Nucleus accumbens (tissue), 56 donors: ENCODE measurements around the gene POU4F3.

ENCODE experiments used
- DNase-seq, 56 donors: peaks; one replicate each; lab custom pipeline; 2025; lab: John Stamatoyannopoulos, UW

Gene POU4F3

DNA sequence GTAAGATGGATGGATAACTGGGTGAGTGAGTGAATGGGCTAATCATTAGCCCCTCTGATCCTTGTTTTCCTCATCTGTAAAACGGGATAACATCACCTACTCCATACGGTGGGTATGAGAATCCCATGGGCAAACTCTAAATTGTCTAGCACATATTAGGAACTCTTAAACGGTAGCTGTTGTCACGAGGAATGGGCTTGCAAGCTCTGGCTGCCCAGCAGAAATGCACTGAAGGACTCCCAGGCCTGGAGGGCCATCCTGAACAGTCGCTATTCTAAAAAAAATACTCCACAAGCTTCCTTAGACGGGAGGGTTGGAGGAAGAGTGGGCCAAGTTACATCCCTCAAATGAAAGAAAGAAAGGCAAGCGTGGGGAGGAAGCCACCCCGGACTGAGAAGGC lies 711 bp upstream of the POU4F3 start:
- DNase-seq: no peak

GRCh38 chr5:146339715-146340259 lies 1.1 kb downstream of the POU4F3 start:
- DNase-seq: no peak

GRCh38 chr5:146340260-146341081 lies 1.8 kb downstream of the POU4F3 start:
- DNase-seq: peak in 13 of 56 donors; percentile 0 to 37 (median 4)

GRCh38 chr5:146341854-146342253 lies 3.2 kb downstream of the POU4F3 start:
- DNase-seq: no peak

GRCh38 chr5:146342519-146342881 lies 3.9 kb downstream of the POU4F3 start:
- DNase-seq: no peak

GRCh38 chr5:146342882-146343865 lies 4.5 kb downstream of the POU4F3 start:
- DNase-seq: no peak

DNA sequence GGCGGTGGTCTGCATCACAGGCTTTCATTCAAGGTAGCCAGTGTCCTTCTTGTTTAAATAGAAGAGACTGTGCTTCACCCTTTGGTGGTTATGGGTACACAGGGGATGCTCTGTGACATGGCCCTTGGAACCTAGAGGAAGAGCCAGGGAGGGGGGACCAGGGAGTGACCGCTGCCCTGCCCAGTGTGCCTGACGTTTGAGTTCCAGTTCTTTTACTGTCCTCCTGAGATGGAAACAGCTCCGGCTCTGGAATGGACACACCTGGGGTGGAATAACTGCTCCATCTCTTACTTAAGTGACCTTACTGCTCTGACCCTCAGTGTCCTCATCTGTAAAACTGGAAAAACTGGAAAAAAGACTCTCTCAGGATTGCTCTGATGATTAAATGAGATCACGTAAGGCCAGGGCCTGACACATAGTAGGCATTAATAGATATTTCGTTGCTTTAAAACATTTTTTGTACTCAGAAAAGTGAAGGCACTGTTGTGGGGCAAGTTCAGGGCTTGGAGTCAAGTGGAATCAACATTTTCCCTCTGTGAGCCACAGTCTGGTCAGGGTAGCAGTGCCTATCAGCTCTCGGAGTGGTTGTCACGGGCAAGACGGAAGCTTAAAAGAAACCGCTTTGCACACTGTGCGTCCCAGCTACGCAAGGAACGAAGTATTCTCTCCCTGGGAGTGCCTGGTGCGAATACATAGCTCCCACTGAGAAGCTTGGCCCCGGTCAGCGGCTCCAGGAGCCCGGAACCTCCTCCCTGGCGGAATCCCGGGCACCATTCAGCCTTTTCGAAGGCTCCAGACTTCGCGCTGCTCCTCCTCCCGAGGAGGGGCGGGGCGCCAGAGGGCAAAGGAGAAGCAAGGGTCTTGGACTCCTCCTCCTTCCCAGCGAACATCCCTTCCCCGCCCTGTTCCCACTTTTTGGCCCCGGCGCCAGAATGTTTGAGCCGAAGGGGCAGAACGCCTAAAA lies 5.8 kb downstream of the POU4F3 start:
- no peak for DNase-seq

GRCh38 chr5:146345240-146345577 lies 6.6 kb downstream of the POU4F3 start:
- no peak for DNase-seq

- DNase-seq: no peak
Measured at GRCh38 chr5:146345578-146346366, 7.1 kb downstream of the POU4F3 start.

- no peak for DNase-seq
Measured at GRCh38 chr5:146357126-146357525, 18.5 kb downstream of the POU4F3 start.

DNA sequence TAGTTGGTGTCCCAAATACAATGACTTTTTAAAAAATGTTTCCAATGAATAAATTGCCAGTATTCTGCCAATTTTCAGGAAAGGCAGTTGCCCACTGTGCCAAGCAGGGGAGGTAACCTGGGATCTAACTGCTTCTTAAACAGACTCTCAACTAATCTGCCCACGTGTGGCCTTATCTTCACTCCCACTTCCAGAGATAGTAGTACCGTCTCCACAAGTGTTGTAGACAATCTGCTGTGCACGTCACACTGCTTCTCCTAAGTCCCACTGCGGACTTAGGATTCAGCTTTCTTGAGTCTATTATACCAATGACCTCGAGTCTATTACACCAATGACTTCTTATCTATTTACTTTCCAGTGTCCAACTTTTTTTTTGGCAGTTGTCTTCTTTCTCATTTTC lies 21.2 kb downstream of the POU4F3 start:
- no peak for DNase-seq

DNA sequence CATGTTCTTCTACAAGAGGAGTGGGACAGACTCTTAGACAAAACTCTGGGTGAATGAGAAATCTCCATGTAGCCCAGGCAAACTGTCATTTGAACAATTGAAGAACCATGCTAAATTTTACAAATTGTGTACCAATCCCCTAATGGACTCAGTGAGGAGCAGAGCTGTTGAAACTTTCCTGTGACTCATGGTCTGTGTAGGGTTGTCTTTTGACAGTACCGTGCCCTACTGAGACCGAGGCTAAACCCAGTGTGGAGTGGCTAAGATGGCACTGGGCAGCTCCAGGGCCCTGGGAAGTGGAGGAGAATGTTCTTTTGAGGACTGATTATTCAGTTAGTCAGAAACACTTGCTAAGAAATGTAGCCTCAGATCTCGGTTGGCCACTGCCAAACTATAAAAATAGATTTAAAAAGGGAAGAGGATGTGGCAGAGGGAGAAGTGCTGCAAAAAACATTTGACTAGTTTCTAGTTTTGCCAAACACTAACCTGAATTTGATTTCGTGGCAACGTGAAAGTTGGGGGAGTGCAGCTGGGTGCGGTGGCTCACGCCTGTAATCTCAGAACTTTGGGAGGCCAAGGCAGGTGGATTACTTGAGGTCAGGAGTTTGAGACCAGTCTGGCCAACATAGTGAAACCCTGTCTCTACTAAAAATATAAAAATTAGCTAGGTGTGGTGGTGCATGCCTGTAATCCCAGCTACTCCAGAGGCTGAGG lies 24.7 kb downstream of the POU4F3 start:
- no peak for DNase-seq

GRCh38 chr5:146365618-146366017 lies 27.0 kb downstream of the POU4F3 start:
- DNase-seq: no peak

DNA sequence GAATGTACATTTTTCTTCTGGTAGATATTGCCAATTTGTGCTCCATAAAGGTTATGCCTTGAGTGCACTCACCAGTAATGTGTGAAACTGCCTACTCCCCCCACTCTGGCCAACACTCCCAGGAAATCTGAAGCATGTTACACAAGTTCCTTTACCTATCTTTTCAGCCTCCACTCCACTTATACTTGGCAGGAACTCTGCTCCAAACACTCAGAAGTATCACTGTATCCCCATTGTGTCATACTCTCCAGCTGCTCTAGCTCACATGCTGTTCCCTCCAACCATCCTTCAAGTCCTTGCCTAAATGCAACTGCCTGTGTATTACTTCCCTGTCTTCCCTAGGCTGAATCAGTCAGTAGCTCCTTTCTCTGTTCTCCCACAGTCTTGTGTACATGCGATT lies 28.3 kb downstream of the POU4F3 start:
- no peak for DNase-seq

GRCh38 chr5:146368137-146368536 lies 29.5 kb downstream of the POU4F3 start:
- DNase-seq: no peak

- no peak for DNase-seq
Measured at GRCh38 chr5:146369691-146370090, 31.1 kb downstream of the POU4F3 start.

GRCh38 chr5:146376821-146377220 lies 38.2 kb downstream of the POU4F3 start:
- no peak for DNase-seq

GRCh38 chr5:146378986-146379385 lies 40.3 kb downstream of the POU4F3 start:
- DNase-seq: no peak

GRCh38 chr5:146380714-146381113 lies 42.1 kb downstream of the POU4F3 start:
- DNase-seq: no peak
